Loucy (cell line): ENCODE data around the gene ARHGAP22.

Source experiments
- CTCF ChIP-seq: fragments of 200-600 bp; sonication (generic); conservative IDR thresholded peaks from 2 replicates; pipeline ENCODE4 v1.5.1; 2014; ENCODE audit warnings: mild to moderate bottlenecking, antibody characterized with exemption, low read length
- EZH2phosphoT487 ChIP-seq: fragments of 200-600 bp; IDR thresholded peaks from 2 replicates; pipeline ENCODE4 v1.6.1; 2018; ENCODE audit warnings: antibody characterized with exemption, mild to moderate bottlenecking, moderate library complexity, borderline replicate concordance

GRCh38 chr10:48604991-48605508, at the start of gene ARHGAP22:
- TF ChIP-seq CTCF (no peak), EZH2phosphoT487 (no peak)
